ENCODE measurements around the gene IL1RAPL1. TPM values are rescaled to one million over a fixed set of nuclear protein-coding genes. Genes with fewer than 3 reads are reported as not detected.

IL1RAPL1 gene
- total RNA-seq, 1 experiment from 2014 or later: not detected

- Mint-ChIP-seq H3K27me3 (ENCODE audit: unreplicated experiment) (no peaks in the 10 kb centered on the region), H3K36me3 (ENCODE audit: insufficient read depth, unreplicated experiment) (no peaks in the 10 kb centered on the region), H3K4me3 (ENCODE audit: low read depth, unreplicated experiment) (no peak overlapping the region), H3K27ac (ENCODE audit: unreplicated experiment) (no peak overlapping the region), H3K4me1 (ENCODE audit: low read depth, unreplicated experiment) (peaks cover 10% of the 10 kb centered on the region), H3K9me3 (ENCODE audit: low read depth, unreplicated experiment) (peaks cover 3% of the 10 kb centered on the region)
- no TSS peak for BruUV-seq (replicated peaks)
- intact Hi-C loops (cut with micrococcal nuclease; ENCODE audit: unreplicated experiment): no loop called here
- TF ChIP-seq CTCF (IDR thresholded peaks at IDR 0.05; ENCODE audit: unreplicated experiment): no peak
- no peak for DNase-seq
- CTCF ChIA-PET: no interaction called here
Observed at GRCh38 chrX:29880977-29881376, 1293.7 kb downstream of the IL1RAPL1 start.

- no peak for TF ChIP-seq CTCF (IDR thresholded peaks at IDR 0.05; ENCODE audit: unreplicated experiment)
- Mint-ChIP-seq H3K27ac (ENCODE audit: unreplicated experiment) (no peak overlapping the region), H3K27me3 (ENCODE audit: unreplicated experiment) (no peaks in the 10 kb centered on the region), H3K4me3 (ENCODE audit: low read depth, unreplicated experiment) (no peak overlapping the region), H3K4me1 (ENCODE audit: low read depth, unreplicated experiment) (peaks cover 4% of the 10 kb centered on the region), H3K9me3 (ENCODE audit: low read depth, unreplicated experiment) (no peaks in the 10 kb centered on the region), H3K36me3 (ENCODE audit: insufficient read depth, unreplicated experiment) (no peaks in the 10 kb centered on the region)
- DNase-seq: no peak
- CTCF ChIA-PET: no interaction called here
- intact Hi-C loops (cut with micrococcal nuclease; ENCODE audit: unreplicated experiment): no loop called here
- no TSS peak for BruUV-seq (replicated peaks)
Observed at GRCh38 chrX:29890004-29890403, 1302.8 kb downstream of the IL1RAPL1 start.

GRCh38 chrX:29890646-29891200 lies 1303.5 kb downstream of the IL1RAPL1 start:
- DNase-seq: no peak
- intact Hi-C loops (cut with micrococcal nuclease; ENCODE audit: unreplicated experiment): no loop called here
- Mint-ChIP-seq H3K27me3 (ENCODE audit: unreplicated experiment) (no peaks in the 10 kb centered on the region), H3K36me3 (ENCODE audit: insufficient read depth, unreplicated experiment) (no peaks in the 10 kb centered on the region), H3K9me3 (ENCODE audit: low read depth, unreplicated experiment) (no peaks in the 10 kb centered on the region), H3K4me3 (ENCODE audit: low read depth, unreplicated experiment) (no peak overlapping the region), H3K27ac (ENCODE audit: unreplicated experiment) (no peak overlapping the region), H3K4me1 (ENCODE audit: low read depth, unreplicated experiment) (no peaks in the 10 kb centered on the region)
- CTCF ChIA-PET: no interaction called here
- BruUV-seq (replicated peaks): no TSS peak
- TF ChIP-seq CTCF (IDR thresholded peaks at IDR 0.05; ENCODE audit: unreplicated experiment): no peak

GRCh38 chrX:29902004-29902403 lies 1314.8 kb downstream of the IL1RAPL1 start:
- Mint-ChIP-seq H3K27me3 (ENCODE audit: unreplicated experiment) (no peaks in the 10 kb centered on the region), H3K4me1 (ENCODE audit: low read depth, unreplicated experiment) (no peaks in the 10 kb centered on the region), H3K4me3 (ENCODE audit: low read depth, unreplicated experiment) (no peak overlapping the region), H3K27ac (ENCODE audit: unreplicated experiment) (no peak overlapping the region), H3K9me3 (ENCODE audit: low read depth, unreplicated experiment) (peaks cover 2% of the 10 kb centered on the region), H3K36me3 (ENCODE audit: insufficient read depth, unreplicated experiment) (no peaks in the 10 kb centered on the region)
- DNase-seq: no peak
- TF ChIP-seq CTCF (IDR thresholded peaks at IDR 0.05; ENCODE audit: unreplicated experiment): no peak
- CTCF ChIA-PET: no interaction called here
- BruUV-seq (replicated peaks): no TSS peak
- intact Hi-C loops (cut with micrococcal nuclease; ENCODE audit: unreplicated experiment): no loop called here
